ENCODE measurements around the gene STPG4.

The STPG4 gene

GRCh38 chr2:47155091-47155876 lies at the start of gene STPG4:
TSS of gene STPG4 (minus strand) at chr2:47155308. CDS start at chr2:47155251, 57 bp downstream.
- H3K27ac ChIP-seq, result no peak within 1 kb of the TSS
- no peak for TF ChIP-seq CTCF (conservative IDR thresholded peaks at IDR 0.05)

GRCh38 chr2:47204691-47205090 lies 49.6 kb upstream of the STPG4 start:
- TF ChIP-seq CTCF (conservative IDR thresholded peaks at IDR 0.05), result no peak
- no peak overlapping the region for H3K27ac ChIP-seq

- TF ChIP-seq CTCF (conservative IDR thresholded peaks at IDR 0.05), result no peak
- no peak overlapping the region for H3K27ac ChIP-seq
These were observed 48.9 kb upstream of the STPG4 start for GRCh38 chr2:47203995-47204394.

GRCh38 chr2:47201224-47201623 lies 46.1 kb upstream of the STPG4 start:
- no peak for TF ChIP-seq CTCF (conservative IDR thresholded peaks at IDR 0.05)
- no peak overlapping the region for H3K27ac ChIP-seq

GRCh38 chr2:47198985-47199451 lies 43.9 kb upstream of the STPG4 start:
- no peak for TF ChIP-seq CTCF (conservative IDR thresholded peaks at IDR 0.05)

GRCh38 chr2:47196499-47196898 lies 41.4 kb upstream of the STPG4 start:
- no peak overlapping the region for H3K27ac ChIP-seq
- no peak for TF ChIP-seq CTCF (conservative IDR thresholded peaks at IDR 0.05)

More at GRCh38 chr2:47198985-47199451, 43.9 kb upstream of the STPG4 start:
- no peak overlapping the region for H3K27ac ChIP-seq

- no peak for TF ChIP-seq CTCF (conservative IDR thresholded peaks at IDR 0.05)
- no peak overlapping the region; the same call in 1 of the 2 replicates for H3K27ac ChIP-seq
These were observed 40.9 kb upstream of the STPG4 start for GRCh38 chr2:47196046-47196445.
